HG03469 (cell line): ENCODE measurements around the gene CNGA2.

ENCODE experiments used
- ATAC-seq: cut with Tn5 transposase; IDR thresholded peaks from one replicate; pipeline ENCODE4 v1.9.1; 2021; ENCODE audit warnings: mild to moderate bottlenecking, moderate library complexity, moderate number of reproducible peaks; ENCODE audit not compliant: unreplicated experiment

CNGA2 gene

GRCh38 chrX:151750511-151750910 is 16.0 kb downstream of the CNGA2 start:
- ATAC-seq, result no peak

GRCh38 chrX:151752847-151753246 is 18.3 kb downstream of the CNGA2 start:
- ATAC-seq, result no peak

- ATAC-seq, result no peak
Observed at GRCh38 chrX:151753313-151754046, 18.9 kb downstream of the CNGA2 start.

- no peak for ATAC-seq
Observed at GRCh38 chrX:151754047-151754429, 19.5 kb downstream of the CNGA2 start.

- ATAC-seq, result no peak
Observed at GRCh38 chrX:151754641-151755215, 20.2 kb downstream of the CNGA2 start.

- no peak for ATAC-seq
Observed at GRCh38 chrX:151759041-151759708, 24.6 kb downstream of the CNGA2 start.

- ATAC-seq, result no peak
Observed at GRCh38 chrX:151762802-151763201, 28.3 kb downstream of the CNGA2 start.

GRCh38 chrX:151763711-151764110 is 29.2 kb downstream of the CNGA2 start:
- ATAC-seq, result no peak

GRCh38 chrX:151765026-151765425 is 30.5 kb downstream of the CNGA2 start:
- ATAC-seq, result no peak

GRCh38 chrX:151771726-151772125 is 37.2 kb downstream of the CNGA2 start:
- ATAC-seq, result no peak

- ATAC-seq, result no peak
Observed at GRCh38 chrX:151773434-151773833, 38.9 kb downstream of the CNGA2 start.

GRCh38 chrX:151774421-151774820 is 39.9 kb downstream of the CNGA2 start:
- no peak for ATAC-seq

- ATAC-seq, result no peak
Observed at GRCh38 chrX:151776181-151776731, 41.7 kb downstream of the CNGA2 start.

- ATAC-seq, result no peak
Observed at GRCh38 chrX:151776936-151777335, 42.4 kb downstream of the CNGA2 start.

- ATAC-seq, result no peak
Observed at GRCh38 chrX:151779258-151779657, 44.7 kb downstream of the CNGA2 start.

GRCh38 chrX:151780621-151781020 is 46.1 kb downstream of the CNGA2 start:
- no peak for ATAC-seq

- ATAC-seq, result no peak
Observed at GRCh38 chrX:151789179-151789800, 54.7 kb downstream of the CNGA2 start.

- no peak for ATAC-seq
Observed at GRCh38 chrX:151790481-151791160, 56.1 kb downstream of the CNGA2 start.

- no peak for ATAC-seq
Observed at GRCh38 chrX:151791961-151792360, 57.4 kb downstream of the CNGA2 start.

GRCh38 chrX:151792505-151792904 is 58.0 kb downstream of the CNGA2 start:
- ATAC-seq, result no peak

- no peak for ATAC-seq
Observed at GRCh38 chrX:151793886-151794285, 59.3 kb downstream of the CNGA2 start.
